ENCODE data around the gene GLI2. TPM values are rescaled to one million over a fixed set of nuclear protein-coding genes. Genes with fewer than 3 reads are reported as not detected.

The GLI2 gene
- total RNA-seq, 2 donors from 2014 or later, result 13.0 to 21.1 TPM

- intact Hi-C loops (cut with DNase I), result loop anchor here in 1 of 2 donors (5.0 kb wide), 1 partner anchor 358 kb away; no protein-coding TSS in a partner anchor
- peak; percentile 19 for DNase-seq (ENCODE audit: low spot score)
These were observed 26.0 kb upstream of the GLI2 start for GRCh38 chr2:120709608-120710041.

GRCh38 chr2:120710256-120710655 lies 25.4 kb upstream of the GLI2 start:
- intact Hi-C loops (cut with DNase I), result loop anchor here in 1 of 2 donors (5.0 kb wide), 1 partner anchor 357 kb away; no protein-coding TSS in a partner anchor
- DNase-seq (ENCODE audit: low spot score), result peak; percentile 58

- intact Hi-C loops (cut with DNase I), result loop anchor here in 1 of 2 donors (5.0 kb wide), 1 partner anchor 356 kb away; no protein-coding TSS in a partner anchor
- peak; percentile 32 for DNase-seq (ENCODE audit: low spot score)
These were observed 24.0 kb upstream of the GLI2 start for GRCh38 chr2:120711694-120712093.

- intact Hi-C loops (cut with DNase I), result loop anchor here in 1 of 2 donors (5.0 kb wide), 1 partner anchor 355 kb away; no protein-coding TSS in a partner anchor
- DNase-seq (ENCODE audit: low spot score), result no peak
These were observed 23.4 kb upstream of the GLI2 start for GRCh38 chr2:120712180-120712681.

- DNase-seq (ENCODE audit: low spot score), result peak; percentile 73
- intact Hi-C loops (cut with DNase I), result no loop called here
These were observed 20.3 kb upstream of the GLI2 start for GRCh38 chr2:120715353-120715752.

- intact Hi-C loops (cut with DNase I), result no loop called here
- peak; percentile 72 for DNase-seq (ENCODE audit: low spot score)
These were observed 19.7 kb upstream of the GLI2 start for GRCh38 chr2:120715941-120716340.

GRCh38 chr2:120716641-120717585 lies 18.8 kb upstream of the GLI2 start:
- DNase-seq (ENCODE audit: low spot score), result peak; percentile 69
- intact Hi-C loops (cut with DNase I), result no loop called here

GRCh38 chr2:120719491-120719890 lies 16.2 kb upstream of the GLI2 start:
- peak; percentile 66 for DNase-seq (ENCODE audit: low spot score)
- intact Hi-C loops (cut with DNase I), result no loop called here

GRCh38 chr2:120720231-120720630 lies 15.4 kb upstream of the GLI2 start:
- DNase-seq (ENCODE audit: low spot score), result peak; percentile 77
- intact Hi-C loops (cut with DNase I), result no loop called here

GRCh38 chr2:120720746-120721375 lies 14.8 kb upstream of the GLI2 start:
- intact Hi-C loops (cut with DNase I), result no loop called here
- DNase-seq (ENCODE audit: low spot score), result peak; percentile 79

GRCh38 chr2:120722246-120722567 lies 13.5 kb upstream of the GLI2 start:
- intact Hi-C loops (cut with DNase I), result no loop called here
- peak; percentile 66 for DNase-seq (ENCODE audit: low spot score)

GRCh38 chr2:120722568-120723421 lies 12.9 kb upstream of the GLI2 start:
- intact Hi-C loops (cut with DNase I), result no loop called here
- DNase-seq (ENCODE audit: low spot score), result peak; percentile 67

GRCh38 chr2:120726245-120726644 lies 9.4 kb upstream of the GLI2 start:
- no peak for DNase-seq (ENCODE audit: low spot score)
- intact Hi-C loops (cut with DNase I), result no loop called here

- intact Hi-C loops (cut with DNase I), result loop anchor here (10.0 kb wide), 3 partner anchors 75 to 215 kb away; no protein-coding TSS in a partner anchor
- no peak for DNase-seq (ENCODE audit: low spot score)
These were observed 6.0 kb upstream of the GLI2 start for GRCh38 chr2:120729406-120730399.

- DNase-seq (ENCODE audit: low spot score), result no peak
- intact Hi-C loops (cut with DNase I), result loop anchor here (10.0 kb wide), 3 partner anchors 74 to 214 kb away; no protein-coding TSS in a partner anchor
These were observed 4.5 kb upstream of the GLI2 start for GRCh38 chr2:120731175-120731574.

- intact Hi-C loops (cut with DNase I), result loop anchor here (10.0 kb wide), 3 partner anchors 72 to 212 kb away; no protein-coding TSS in a partner anchor
- DNase-seq (ENCODE audit: low spot score), result peak; percentile 23
These were observed 3.0 kb upstream of the GLI2 start for GRCh38 chr2:120732506-120733237.
